GM10266 (cell line): Measurements from ENCODE around the gene CELF2.

Experiments used
- DNase-seq: peaks from one replicate; pipeline ENCODE4 v3.0.0; 2012; ENCODE audit errors: extremely low spot score
- TF ChIP-seq, protein P1 (sequence below): IDR thresholded peaks from 2 replicates; pipeline ENCODE4 v1.5.1; 2012; ENCODE audit warnings: mild to moderate bottlenecking, low read depth; ENCODE audit not compliant: control insufficient read depth, insufficient read depth; ENCODE audit errors: missing control alignments

CELF2 gene

GRCh38 chr10:11219431-11219830 is 201.8 kb downstream of the CELF2 start:
- TF ChIP-seq, protein P1, sequence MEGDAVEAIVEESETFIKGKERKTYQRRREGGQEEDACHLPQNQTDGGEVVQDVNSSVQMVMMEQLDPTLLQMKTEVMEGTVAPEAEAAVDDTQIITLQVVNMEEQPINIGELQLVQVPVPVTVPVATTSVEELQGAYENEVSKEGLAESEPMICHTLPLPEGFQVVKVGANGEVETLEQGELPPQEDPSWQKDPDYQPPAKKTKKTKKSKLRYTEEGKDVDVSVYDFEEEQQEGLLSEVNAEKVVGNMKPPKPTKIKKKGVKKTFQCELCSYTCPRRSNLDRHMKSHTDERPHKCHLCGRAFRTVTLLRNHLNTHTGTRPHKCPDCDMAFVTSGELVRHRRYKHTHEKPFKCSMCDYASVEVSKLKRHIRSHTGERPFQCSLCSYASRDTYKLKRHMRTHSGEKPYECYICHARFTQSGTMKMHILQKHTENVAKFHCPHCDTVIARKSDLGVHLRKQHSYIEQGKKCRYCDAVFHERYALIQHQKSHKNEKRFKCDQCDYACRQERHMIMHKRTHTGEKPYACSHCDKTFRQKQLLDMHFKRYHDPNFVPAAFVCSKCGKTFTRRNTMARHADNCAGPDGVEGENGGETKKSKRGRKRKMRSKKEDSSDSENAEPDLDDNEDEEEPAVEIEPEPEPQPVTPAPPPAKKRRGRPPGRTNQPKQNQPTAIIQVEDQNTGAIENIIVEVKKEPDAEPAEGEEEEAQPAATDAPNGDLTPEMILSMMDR, result no peak
- no peak for DNase-seq

GRCh38 chr10:11223081-11223480 is 205.4 kb downstream of the CELF2 start:
- TF ChIP-seq, protein P1, result no peak
- DNase-seq, result no peak

DNA sequence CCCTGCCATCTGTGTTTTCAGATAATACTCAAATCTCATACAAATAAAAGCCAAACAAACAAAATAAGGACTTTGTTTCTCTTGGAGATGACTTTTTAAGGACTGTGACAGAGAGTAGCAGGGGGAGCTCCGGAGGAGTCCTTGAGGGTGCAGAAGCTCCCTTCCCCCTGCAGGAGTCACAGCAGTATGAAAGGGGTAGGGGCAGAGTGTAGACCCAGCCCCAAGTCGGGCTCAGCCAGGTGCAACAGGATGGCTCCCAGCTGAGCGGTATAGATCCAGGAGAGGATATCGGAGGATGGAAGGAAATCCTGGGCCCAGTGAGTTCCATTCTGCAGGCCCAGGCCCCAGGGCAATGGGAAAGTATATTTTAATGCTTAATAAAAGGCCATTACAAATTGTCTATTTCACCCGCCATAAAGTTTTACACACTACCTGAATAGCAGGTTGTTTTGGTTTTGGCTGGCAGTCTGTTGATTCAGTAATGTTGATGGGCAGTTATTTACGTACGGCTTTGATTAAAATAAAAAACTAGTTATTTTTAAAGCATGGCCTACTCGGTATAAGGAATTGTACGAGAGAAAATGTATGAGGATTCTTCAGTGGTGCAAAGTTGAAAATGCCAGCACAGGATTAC is 206.0 kb downstream of the CELF2 start:
- TF ChIP-seq, protein P1, result no peak
- no peak for DNase-seq

- TF ChIP-seq, protein P1, result no peak
- no peak for DNase-seq
These were observed 206.6 kb downstream of the CELF2 start for GRCh38 chr10:11224321-11224720.

- TF ChIP-seq, protein P1, result no peak
- no peak for DNase-seq
These were observed 207.2 kb downstream of the CELF2 start for GRCh38 chr10:11224792-11225416.

GRCh38 chr10:11225935-11226334 is 208.3 kb downstream of the CELF2 start:
- TF ChIP-seq, protein P1, result no peak
- peak; percentile 39 for DNase-seq

DNA sequence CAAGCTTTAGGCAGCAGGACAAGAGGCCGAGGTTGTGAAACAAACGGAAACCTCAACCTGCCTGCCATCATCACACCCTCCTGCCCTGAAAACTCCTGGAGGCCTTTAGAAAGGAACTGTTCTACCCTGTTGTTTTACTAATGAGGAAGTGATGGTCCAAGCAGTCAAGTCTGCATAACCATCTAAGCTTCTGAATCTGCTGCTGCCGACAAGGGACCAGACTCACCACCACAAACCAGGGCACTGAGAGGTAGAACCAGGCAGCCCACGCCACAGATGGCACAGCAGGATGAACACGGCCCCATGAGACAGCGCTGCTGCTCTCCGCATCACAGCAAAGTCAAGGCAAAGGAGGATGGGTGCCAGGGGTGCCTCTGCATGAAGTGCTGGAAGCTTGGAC is 209.4 kb downstream of the CELF2 start:
- no peak for DNase-seq
- TF ChIP-seq, protein P1, result no peak
